ENCODE measurements around the gene ARG2.
A peak's percentile ranks its signal among the peaks of the same experiment; 100 is the strongest.
"Not testable (repeated sequence)": the region's sequence is repeated elsewhere in the genome, so short reads cannot be mapped to it uniquely, and the experiment has no call there.

ARG2 gene

DNA sequence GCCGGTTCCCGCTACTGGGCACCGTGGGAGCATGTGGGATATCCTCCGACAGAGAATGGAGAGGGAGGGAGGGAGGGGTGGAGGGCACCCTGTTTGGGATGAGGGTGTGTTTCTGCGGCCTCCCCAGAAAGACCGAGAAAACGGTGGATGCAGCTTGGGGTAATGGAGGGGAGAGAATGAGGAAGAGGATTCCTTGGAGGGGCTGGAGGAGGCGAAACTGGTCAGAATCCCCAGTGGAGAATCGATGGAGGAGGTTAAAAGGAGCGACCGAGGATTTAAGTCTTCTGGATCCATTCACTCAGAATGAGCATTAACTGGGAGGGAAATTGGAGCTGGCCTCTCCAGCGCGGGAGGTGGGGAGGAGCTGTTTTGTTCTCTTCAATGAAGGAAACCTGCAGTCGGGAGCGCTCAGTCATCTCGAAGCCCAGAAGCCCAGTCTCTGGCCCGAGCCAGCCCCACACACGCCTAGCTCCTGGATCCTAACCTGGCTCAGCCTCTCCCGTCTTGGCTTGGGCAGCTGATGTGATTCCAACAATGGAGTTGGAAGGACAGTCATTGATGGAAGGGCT, 581 bp downstream of the ARG2 start:
- Histone ChIP-seq H3K4me3 (peak overlapping the region; percentile 58 to 70), H3K4me1 (peaks cover 0 to 29% (median 15%) of the 10 kb centered on the region in 4 donors), H3K36me3 (no peaks in the 10 kb centered on the region), H3K9me3 (no peaks in the 10 kb centered on the region), H3K27me3 (no peaks in the 10 kb centered on the region), H3K27ac (peak overlapping the region; percentile 83 to 85)
- no peak for DNase-seq
- no peak for TF ChIP-seq CTCF (IDR thresholded peaks at IDR 0.05)
- intact Hi-C loops (cut with DNase I; ENCODE audit: low total_unique reads), result no loop called here

DNA sequence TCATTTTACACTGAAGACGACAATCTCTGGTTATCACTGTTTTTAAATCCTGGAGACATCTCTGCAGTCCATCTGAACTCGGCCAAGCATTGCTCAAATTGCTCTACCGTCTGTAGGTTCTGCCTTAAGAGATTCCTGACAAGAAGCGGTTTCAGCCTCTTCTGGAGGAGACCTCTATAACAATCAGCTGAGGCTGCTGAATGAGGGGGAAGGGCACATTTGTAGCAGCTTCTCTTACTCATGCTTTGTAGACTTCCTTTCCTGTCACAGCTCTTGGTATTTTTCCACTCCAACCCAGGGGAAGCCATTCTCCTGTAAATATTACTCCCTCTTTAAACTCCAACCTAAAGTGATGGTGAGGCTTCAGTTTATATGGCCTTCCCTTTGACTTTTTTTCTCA, 3.0 kb downstream of the ARG2 start:
- intact Hi-C loops (cut with DNase I; ENCODE audit: low total_unique reads), result no loop called here
- no peak overlapping the region for H3K4me3 ChIP-seq

DNA sequence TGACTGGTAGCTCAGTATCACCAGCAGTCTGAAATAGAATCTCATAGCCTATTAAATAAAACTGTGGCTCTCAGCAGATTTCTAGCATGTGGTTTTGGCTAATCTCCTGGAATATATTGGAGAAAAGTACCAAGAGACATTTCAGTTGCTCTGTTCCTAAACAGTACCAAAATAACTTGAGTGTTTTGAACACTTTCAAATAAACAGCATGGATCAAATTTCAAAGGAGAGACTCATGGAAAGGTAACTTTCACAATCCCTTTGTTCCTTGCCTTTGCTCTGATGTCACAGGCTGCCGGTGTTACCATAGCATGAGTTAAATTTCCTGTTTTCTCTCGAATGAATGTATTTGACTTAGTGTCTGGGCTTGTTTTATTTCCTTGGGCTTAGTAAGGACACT, 3.4 kb downstream of the ARG2 start:
- Histone ChIP-seq H3K27ac (peak overlapping the region; percentile 58 to 69), H3K36me3 (no peaks in the 10 kb centered on the region), H3K27me3 (no peaks in the 10 kb centered on the region), H3K4me1 (peaks cover 0 to 29% (median 15%) of the 10 kb centered on the region in 4 donors), H3K4me3 (no peak overlapping the region), H3K9me3 (no peaks in the 10 kb centered on the region)
- intact Hi-C loops (cut with DNase I; ENCODE audit: low total_unique reads), result no loop called here
- DNase-seq, result no peak
- no peak for TF ChIP-seq CTCF (IDR thresholded peaks at IDR 0.05)

More for the DNA sequence above, 3.0 kb downstream of the ARG2 start:
- Histone ChIP-seq H3K36me3 (no peaks in the 10 kb centered on the region), H3K4me1 (peaks cover 0 to 29% (median 15%) of the 10 kb centered on the region in 4 donors), H3K27ac (peak overlapping the region; percentile 58 to 69), H3K9me3 (no peaks in the 10 kb centered on the region), H3K27me3 (no peaks in the 10 kb centered on the region)
- peak; percentile 46 to 69 for DNase-seq
- TF ChIP-seq CTCF (IDR thresholded peaks at IDR 0.05), result no peak

GRCh38 chr14:67626131-67626530, 6.4 kb downstream of the ARG2 start:
- H3K4me3 ChIP-seq; H3K36me3 ChIP-seq; DNase-seq; H3K27ac ChIP-seq; H3K9me3 ChIP-seq; intact Hi-C loops (cut with DNase I; ENCODE audit: low total_unique reads); H3K27me3 ChIP-seq: not testable (repeated sequence)
- peaks cover 0 to 19% (median 7%) of the 10 kb centered on the region in 4 donors for H3K4me1 ChIP-seq

GRCh38 chr14:67627519-67627918, 7.8 kb downstream of the ARG2 start:
- DNase-seq, result no peak
- H3K4me1 ChIP-seq, result peaks cover 0 to 12% (median 5%) of the 10 kb centered on the region in 4 donors
- no peaks in the 10 kb centered on the region for H3K27me3 ChIP-seq
- intact Hi-C loops (cut with DNase I; ENCODE audit: low total_unique reads), result no loop called here
- H3K9me3 ChIP-seq, result no peaks in the 10 kb centered on the region
- no peak overlapping the region for H3K4me3 ChIP-seq
- H3K27ac ChIP-seq, result no peak overlapping the region
- no peak for TF ChIP-seq CTCF (IDR thresholded peaks at IDR 0.05)
- H3K36me3 ChIP-seq, result no peaks in the 10 kb centered on the region

- Histone ChIP-seq H3K27me3 (no peaks in the 10 kb centered on the region), H3K36me3 (peaks cover 0 to 5% (median 0%) of the 10 kb centered on the region in 3 donors), H3K4me1 (no peaks in the 10 kb centered on the region), H3K4me3 (no peak overlapping the region), H3K27ac (no peak overlapping the region), H3K9me3 (no peaks in the 10 kb centered on the region)
- TF ChIP-seq CTCF (IDR thresholded peaks at IDR 0.05), result no peak
- intact Hi-C loops (cut with DNase I; ENCODE audit: low total_unique reads), result no loop called here
- DNase-seq, result no peak
Observed at GRCh38 chr14:67630186-67630585, 10.5 kb downstream of the ARG2 start.
